Left renal cortex interstitium (tissue), 4 donors: ENCODE results near the gene RNGTT. TPM values are rescaled to one million over a fixed set of nuclear protein-coding genes. Genes with fewer than 3 reads are reported as not detected.
"Not testable (repeated sequence)": the region's sequence is repeated elsewhere in the genome, so short reads cannot be mapped to it uniquely, and the experiment has no call there.

ENCODE experiments used
- DNase-seq, 4 donors: peaks; one replicate each; pipeline ENCODE4 v3.0.0-alpha.2; 2013; ENCODE audit warnings: low read depth in 4 of 4, low spot score in 2 of 4, missing footprints in 1 of 4
- polyA plus RNA-seq, 4 donors: library from polyadenylated mRNA; unstranded; fragments of 120-200 nt; gene quantifications; one replicate each; pipeline ENCODE4 v1.2.1, GENCODE V29; 2013; ENCODE audit not compliant: insufficient read length in 4 of 4

The RNGTT gene
- polyA plus RNA-seq, 4 donors: 14.3 to 16.1 (median 15.2) TPM

DNA sequence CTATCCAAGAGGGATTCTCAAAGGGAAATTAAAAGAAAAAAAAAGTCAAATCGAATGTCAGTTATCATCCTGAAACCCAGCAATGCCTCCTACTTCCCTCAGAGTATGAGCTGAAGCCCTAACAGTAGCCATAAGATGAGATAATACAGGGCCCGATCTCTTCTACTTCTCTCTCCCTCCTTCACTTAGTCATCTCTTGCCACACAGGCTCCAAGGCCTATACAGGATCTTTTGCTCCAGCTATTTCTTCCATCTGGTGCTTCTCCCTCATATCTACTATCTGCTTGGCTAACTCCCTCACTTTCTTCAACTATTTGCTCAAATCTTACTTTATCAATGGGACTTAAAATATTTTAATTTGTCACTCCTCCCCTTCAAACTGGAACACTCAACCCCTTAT lies 215.3 kb downstream of the RNGTT start:
- no peak for DNase-seq

DNA sequence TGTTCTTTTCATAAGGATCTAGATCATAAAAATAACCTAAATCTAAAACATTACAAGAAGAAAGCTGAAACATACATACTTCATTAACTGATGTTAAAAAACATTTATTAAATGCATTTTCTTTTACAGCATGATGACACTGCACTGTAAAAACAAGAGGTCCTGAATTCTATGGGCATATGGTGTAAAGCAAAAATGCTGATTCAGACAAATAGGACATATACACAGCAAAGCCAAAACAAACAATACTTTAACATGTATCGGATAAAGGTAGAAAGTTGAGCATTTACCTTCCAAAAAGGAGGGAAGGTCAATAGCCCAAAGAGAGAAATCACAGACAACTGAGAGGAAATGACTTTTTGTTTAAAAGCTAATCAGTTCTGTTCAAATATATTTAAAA lies 221.5 kb downstream of the RNGTT start:
- DNase-seq: no peak

- DNase-seq: no peak
These were observed 222.3 kb downstream of the RNGTT start for GRCh38 chr6:88741071-88741470.

- no peak for DNase-seq
These were observed 228.9 kb downstream of the RNGTT start for GRCh38 chr6:88734544-88734943.

DNA sequence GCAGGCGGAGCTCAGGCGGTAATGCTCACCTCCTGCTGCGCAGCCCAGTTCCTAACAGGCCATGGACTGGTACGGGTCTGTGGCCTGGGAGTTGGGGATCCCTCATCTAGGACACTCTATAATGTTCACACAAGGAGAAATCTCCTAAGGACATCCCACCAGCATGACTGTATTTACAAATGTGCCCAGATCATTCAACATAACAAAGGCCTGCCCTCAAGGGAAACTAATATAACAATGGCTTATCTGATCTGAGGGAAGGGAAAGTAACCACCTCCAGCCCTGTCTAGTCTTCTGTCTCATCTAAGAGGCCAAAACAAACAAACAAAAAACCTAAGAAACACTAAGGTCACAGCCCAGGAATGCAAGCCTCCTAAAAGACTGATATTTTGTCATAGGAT lies 232.8 kb downstream of the RNGTT start:
- DNase-seq: no peak

- no peak for DNase-seq
These were observed 234.7 kb downstream of the RNGTT start for GRCh38 chr6:88728756-88729155.

- not testable (repeated sequence) for DNase-seq
These were observed 237.0 kb downstream of the RNGTT start for GRCh38 chr6:88726409-88726808.

- peak in 2 of 4 donors; percentile 4 for DNase-seq
These were observed 238.1 kb downstream of the RNGTT start for GRCh38 chr6:88725111-88725975.

- no peak for DNase-seq
These were observed 240.7 kb downstream of the RNGTT start for GRCh38 chr6:88722686-88723085.

DNA sequence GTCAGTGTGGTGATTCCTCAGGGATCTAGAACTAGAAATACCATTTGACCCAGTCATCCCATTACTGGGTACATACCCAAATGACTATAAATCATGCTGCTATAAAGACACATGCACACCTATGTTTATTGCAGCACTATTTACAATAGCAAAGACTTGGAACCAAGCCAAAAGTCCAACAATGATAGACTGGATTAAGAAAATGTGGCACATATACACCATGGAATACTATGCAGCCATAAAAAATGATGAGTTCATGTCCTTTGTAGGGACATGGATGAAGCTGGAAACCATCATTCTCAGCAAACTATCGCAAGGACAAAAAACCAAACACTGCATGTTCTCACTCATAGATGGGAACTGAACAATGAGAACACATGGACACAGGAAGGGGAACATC lies 247.0 kb downstream of the RNGTT start:
- DNase-seq: not testable (repeated sequence)

DNA sequence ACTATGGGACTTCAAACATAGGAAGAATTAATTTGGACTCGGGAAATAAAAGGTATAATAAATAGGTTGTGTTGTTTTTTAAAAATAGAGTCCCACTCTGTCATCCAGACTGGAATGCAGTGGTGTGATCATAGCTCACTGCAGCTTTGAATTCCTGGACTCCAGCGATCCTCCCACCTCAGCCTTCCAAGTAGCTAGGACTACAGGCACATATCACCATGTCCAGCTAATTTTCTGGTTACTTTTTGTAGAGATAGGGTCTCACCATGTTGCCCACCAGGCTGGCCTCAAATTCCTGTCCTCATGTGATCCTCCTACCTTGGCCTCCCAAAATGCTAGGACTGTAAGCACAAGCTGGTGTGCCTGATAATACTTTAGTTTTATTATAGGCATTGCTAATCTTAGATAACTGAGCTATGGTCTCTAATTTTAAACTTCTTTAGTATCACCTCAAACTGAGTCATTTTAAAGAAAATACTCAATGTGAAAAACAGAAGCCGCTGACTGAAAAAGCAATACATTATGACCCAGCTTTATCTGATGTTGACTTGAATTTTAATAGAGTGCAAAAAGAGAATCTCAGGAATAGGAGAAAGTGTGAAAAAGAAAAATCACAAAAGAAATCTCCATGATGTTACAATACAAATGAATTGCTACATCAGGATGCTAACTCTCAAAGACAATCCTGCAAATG lies 251.0 kb downstream of the RNGTT start:
- DNase-seq: no peak

DNA sequence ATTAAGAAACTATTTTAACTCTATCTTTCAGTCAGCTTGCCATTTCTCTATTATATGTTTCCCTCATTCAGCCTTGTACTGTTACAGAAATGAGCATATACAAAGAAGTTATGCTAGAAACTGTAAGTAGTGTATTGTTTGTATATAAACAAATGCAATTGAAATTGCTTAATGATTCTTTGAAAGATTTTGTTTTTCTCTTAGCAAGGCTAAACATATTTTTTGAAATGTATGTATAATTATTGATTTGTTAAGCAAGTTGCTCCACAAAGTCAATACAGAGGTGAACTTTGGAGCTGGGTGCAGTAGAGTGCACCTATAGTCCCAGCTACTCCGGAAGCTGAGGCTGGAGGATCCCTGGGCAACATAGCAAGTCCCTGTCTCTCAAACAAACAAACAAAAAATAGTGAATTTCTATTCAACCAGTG lies 253.6 kb downstream of the RNGTT start:
- DNase-seq: no peak

GRCh38 chr6:88708197-88708744 lies 255.1 kb downstream of the RNGTT start:
- no peak for DNase-seq

- DNase-seq: no peak
These were observed 257.8 kb downstream of the RNGTT start for GRCh38 chr6:88705601-88706000.

DNA sequence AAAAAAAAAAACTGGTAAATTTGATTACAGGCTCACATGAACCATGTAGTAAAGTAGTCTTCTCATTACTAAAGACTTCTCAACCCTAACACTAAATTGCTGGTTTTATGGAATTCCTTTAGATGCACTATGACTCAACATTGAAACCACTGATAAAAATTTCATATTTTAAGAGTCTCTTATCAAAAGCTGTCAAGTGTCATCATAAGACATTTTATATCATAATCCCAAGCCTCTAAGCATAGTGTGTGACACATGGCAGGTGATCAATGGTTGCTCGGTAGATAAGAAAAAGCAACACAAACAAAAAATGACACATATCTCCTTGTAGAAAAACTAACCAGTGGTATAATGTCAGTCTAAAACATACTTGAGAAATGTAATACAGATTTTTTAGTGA lies 258.4 kb downstream of the RNGTT start:
- no peak for DNase-seq

DNA sequence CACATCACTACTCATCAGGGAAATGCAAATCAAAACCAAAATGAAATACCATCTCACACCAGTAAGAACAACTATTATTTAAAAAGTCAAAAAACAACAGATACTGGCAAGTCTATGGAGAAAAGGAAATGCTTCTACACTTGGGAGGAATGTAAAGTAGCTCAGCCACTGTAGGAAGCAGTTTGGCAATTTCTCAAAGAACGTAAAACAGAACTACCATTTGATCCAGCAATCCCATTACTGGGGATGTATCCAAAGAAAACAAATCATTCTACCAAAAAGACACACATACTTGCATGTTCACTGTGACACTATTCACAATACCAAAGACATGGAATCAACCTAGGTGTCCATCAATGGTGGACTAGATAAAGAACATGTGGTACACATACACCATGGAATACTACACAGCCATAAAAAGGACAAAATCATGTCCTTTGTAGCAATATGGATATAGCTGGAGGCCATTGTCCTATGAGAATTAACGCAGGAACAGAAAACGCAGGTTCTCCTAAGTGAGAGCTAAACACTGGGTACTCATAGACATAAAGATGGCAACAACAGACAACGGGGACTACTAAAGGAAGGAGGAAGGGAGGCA lies 260.4 kb downstream of the RNGTT start:
- DNase-seq: no peak

GRCh38 chr6:88698661-88699060 lies 264.8 kb downstream of the RNGTT start:
- DNase-seq: no peak

DNA sequence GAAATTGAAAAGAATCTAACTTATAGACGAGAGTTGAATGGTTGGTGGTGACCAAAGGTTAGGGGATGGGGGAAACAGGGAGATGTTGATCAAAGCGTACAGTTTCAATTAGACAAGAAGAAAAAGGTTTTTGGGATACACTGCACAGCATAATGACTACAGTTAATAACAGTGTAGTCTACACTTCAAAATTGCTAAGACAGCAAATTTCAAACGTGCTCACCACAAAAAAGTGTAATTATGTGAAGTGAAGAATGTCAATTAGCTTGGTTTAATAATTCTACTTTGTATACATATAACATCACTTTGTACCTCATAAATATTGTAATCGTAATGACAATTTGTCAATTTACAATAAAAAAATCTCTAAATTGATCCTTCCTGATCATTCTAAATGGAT lies 267.5 kb downstream of the RNGTT start:
- no peak for DNase-seq

GRCh38 chr6:88683734-88684133 lies 279.7 kb downstream of the RNGTT start:
- no peak for DNase-seq

GRCh38 chr6:88680654-88681053 lies 282.8 kb downstream of the RNGTT start:
- DNase-seq: no peak

GRCh38 chr6:88679841-88680240 lies 283.6 kb downstream of the RNGTT start:
- no peak for DNase-seq
